HUES48 (cell line): ENCODE data around the gene DLEC1.
"Not testable (repeated sequence)": the region's sequence is repeated elsewhere in the genome, so short reads cannot be mapped to it uniquely, and the experiment has no call there.

Source experiments
- H3K27ac ChIP-seq: one replicate; pipeline ENCODE4 v1.7.0; 2013; ENCODE audit warnings: low read depth, low read length, inconsistent platforms
- H3K27me3 ChIP-seq: 2 replicates; pipeline ENCODE4 v1.6.1; 2013; ENCODE audit warnings: mild to moderate bottlenecking, low read length; ENCODE audit not compliant: control insufficient read depth, insufficient read depth
- H3K36me3 ChIP-seq: 2 replicates; pipeline ENCODE4 v1.6.1; 2013; ENCODE audit warnings: low read length; ENCODE audit not compliant: control insufficient read depth, insufficient read depth
- H3K4me1 ChIP-seq: 2 replicates; pipeline ENCODE4 v1.6.1; 2013; ENCODE audit warnings: mild to moderate bottlenecking, low read length; ENCODE audit not compliant: control insufficient read depth, insufficient read depth
- H3K4me3 ChIP-seq: 2 replicates; pipeline ENCODE4 v1.5.1; 2013; ENCODE audit warnings: mild to moderate bottlenecking, low read depth, low read length
- H3K9ac ChIP-seq: 2 replicates; pipeline ENCODE4 v1.6.1; 2013; ENCODE audit warnings: mild to moderate bottlenecking, low read depth, low read length, moderate library complexity
- H3K9me3 ChIP-seq: 2 replicates; pipeline ENCODE4 v1.6.1; 2013; ENCODE audit warnings: low read length; ENCODE audit not compliant: control insufficient read depth, insufficient read depth

DLEC1 gene

GRCh38 chr3:38059591-38059990, 20.6 kb downstream of the DLEC1 start:
- no peak overlapping the region for H3K4me3 ChIP-seq
- no peaks in the 10 kb centered on the region for H3K36me3 ChIP-seq
- H3K4me1 ChIP-seq: no peaks in the 10 kb centered on the region
- no peak overlapping the region for H3K27ac ChIP-seq
- H3K9me3 ChIP-seq: no peaks in the 10 kb centered on the region
- H3K27me3 ChIP-seq: no peaks in the 10 kb centered on the region
- H3K9ac ChIP-seq: no peak overlapping the region

- H3K27ac ChIP-seq: no peak overlapping the region
- no peaks in the 10 kb centered on the region for H3K4me1 ChIP-seq
- H3K9me3 ChIP-seq: peaks cover 8% of the 10 kb centered on the region
- H3K27me3 ChIP-seq: no peaks in the 10 kb centered on the region
- no peak overlapping the region for H3K9ac ChIP-seq
- no peaks in the 10 kb centered on the region for H3K36me3 ChIP-seq
- no peak overlapping the region for H3K4me3 ChIP-seq
Measured at GRCh38 chr3:38062809-38063208, 23.8 kb downstream of the DLEC1 start.

- not testable (repeated sequence) for H3K36me3 ChIP-seq, H3K4me1 ChIP-seq, H3K9ac ChIP-seq, H3K27me3 ChIP-seq, H3K4me3 ChIP-seq, H3K9me3 ChIP-seq, H3K27ac ChIP-seq
Measured at GRCh38 chr3:38064453-38064852, 25.4 kb downstream of the DLEC1 start.

- Histone ChIP-seq H3K4me1 (peaks cover 11% of the 10 kb centered on the region), H3K4me3 (no peak overlapping the region), H3K27ac (no peak overlapping the region), H3K36me3 (no peaks in the 10 kb centered on the region), H3K9ac (no peak overlapping the region), H3K27me3 (no peaks in the 10 kb centered on the region), H3K9me3 (peaks cover 8% of the 10 kb centered on the region)
Measured at GRCh38 chr3:38067508-38068233, 28.7 kb downstream of the DLEC1 start.

GRCh38 chr3:38070013-38070412, 31.0 kb downstream of the DLEC1 start:
- H3K9me3 ChIP-seq: peaks cover 7% of the 10 kb centered on the region
- no peaks in the 10 kb centered on the region for H3K36me3 ChIP-seq
- no peak overlapping the region for H3K27ac ChIP-seq
- H3K4me1 ChIP-seq: peaks cover 11% of the 10 kb centered on the region
- H3K9ac ChIP-seq: no peak overlapping the region
- no peak overlapping the region for H3K4me3 ChIP-seq
- H3K27me3 ChIP-seq: no peaks in the 10 kb centered on the region

- H3K4me3 ChIP-seq, H3K27me3 ChIP-seq, H3K9ac ChIP-seq, H3K4me1 ChIP-seq, H3K36me3 ChIP-seq, H3K9me3 ChIP-seq, H3K27ac ChIP-seq: not testable (repeated sequence)
Measured at GRCh38 chr3:38077073-38077472, 38.1 kb downstream of the DLEC1 start.

- not testable (repeated sequence) for H3K27me3 ChIP-seq, H3K36me3 ChIP-seq, H3K4me1 ChIP-seq, H3K27ac ChIP-seq, H3K9ac ChIP-seq, H3K4me3 ChIP-seq, H3K9me3 ChIP-seq
Measured at GRCh38 chr3:38082296-38082695, 43.3 kb downstream of the DLEC1 start.

GRCh38 chr3:38083254-38083653, 44.2 kb downstream of the DLEC1 start:
- H3K9me3 ChIP-seq, H3K4me3 ChIP-seq, H3K27ac ChIP-seq, H3K4me1 ChIP-seq, H3K9ac ChIP-seq, H3K36me3 ChIP-seq, H3K27me3 ChIP-seq: not testable (repeated sequence)

GRCh38 chr3:38083871-38084333, 44.9 kb downstream of the DLEC1 start:
- Histone ChIP-seq H3K9me3 (peaks cover 7% of the 10 kb centered on the region), H3K27me3 (no peaks in the 10 kb centered on the region), H3K36me3 (no peaks in the 10 kb centered on the region), H3K4me1 (no peaks in the 10 kb centered on the region), H3K27ac (no peak overlapping the region), H3K4me3 (peak overlapping the region; percentile 14; the same call in 1 of the 2 replicates), H3K9ac (no peak overlapping the region)

- peak overlapping the region; percentile 14; the same call in 1 of the 2 replicates for H3K4me3 ChIP-seq
- H3K4me1 ChIP-seq: no peaks in the 10 kb centered on the region
- no peak overlapping the region for H3K9ac ChIP-seq
- no peaks in the 10 kb centered on the region for H3K36me3 ChIP-seq
- H3K27ac ChIP-seq: no peak overlapping the region
- H3K9me3 ChIP-seq: peaks cover 7% of the 10 kb centered on the region
- H3K27me3 ChIP-seq: no peaks in the 10 kb centered on the region
Measured at GRCh38 chr3:38084334-38085310, 45.6 kb downstream of the DLEC1 start.
